Ramos (cell line): Measurements from ENCODE around the gene SRPK2.

Experiments used
- in situ Hi-C: fragments of 300-500 bp; cut with MboI; formaldehyde crosslinking; loops from one replicate; pipeline ENCODE4 v1.14.3; 2022; ENCODE audit warnings: low sequenced_read_pairs; ENCODE audit not compliant: unreplicated experiment

The SRPK2 gene

GRCh38 chr7:105156731-105157130, 232.0 kb downstream of the SRPK2 start:
- in situ Hi-C loops, result no loop called here

GRCh38 chr7:105154084-105154483, 234.6 kb downstream of the SRPK2 start:
- in situ Hi-C loops, result no loop called here

- in situ Hi-C loops, result no loop called here
Observed at GRCh38 chr7:105153531-105153930, 235.2 kb downstream of the SRPK2 start.

GRCh38 chr7:105151152-105151551, 237.6 kb downstream of the SRPK2 start:
- in situ Hi-C loops, result no loop called here

- in situ Hi-C loops, result no loop called here
Observed at GRCh38 chr7:105149827-105150226, 238.9 kb downstream of the SRPK2 start.

GRCh38 chr7:105141068-105141467, 247.7 kb downstream of the SRPK2 start:
- in situ Hi-C loops, result no loop called here

- in situ Hi-C loops, result no loop called here
Observed at GRCh38 chr7:105139381-105139780, 249.3 kb downstream of the SRPK2 start.

- in situ Hi-C loops, result no loop called here
Observed at GRCh38 chr7:105137898-105138297, 250.8 kb downstream of the SRPK2 start.

- in situ Hi-C loops, result no loop called here
Observed at GRCh38 chr7:105136221-105136620, 252.5 kb downstream of the SRPK2 start.

- in situ Hi-C loops, result no loop called here
Observed at GRCh38 chr7:105133986-105134655, 254.6 kb downstream of the SRPK2 start.

GRCh38 chr7:105133358-105133757, 255.4 kb downstream of the SRPK2 start:
- in situ Hi-C loops, result no loop called here

GRCh38 chr7:105132835-105133234, 255.9 kb downstream of the SRPK2 start:
- in situ Hi-C loops, result no loop called here

GRCh38 chr7:105132335-105132734, 256.4 kb downstream of the SRPK2 start:
- in situ Hi-C loops, result no loop called here

- in situ Hi-C loops, result no loop called here
Observed at GRCh38 chr7:105131890-105132289, 256.8 kb downstream of the SRPK2 start.

GRCh38 chr7:105131033-105131656, 257.6 kb downstream of the SRPK2 start:
- in situ Hi-C loops, result no loop called here

GRCh38 chr7:105130580-105130979, 258.1 kb downstream of the SRPK2 start:
- in situ Hi-C loops, result no loop called here

GRCh38 chr7:105130048-105130447, 258.7 kb downstream of the SRPK2 start:
- in situ Hi-C loops, result no loop called here

GRCh38 chr7:105127179-105127578, 261.5 kb downstream of the SRPK2 start:
- in situ Hi-C loops, result no loop called here

GRCh38 chr7:105126436-105126975, 262.2 kb downstream of the SRPK2 start:
- in situ Hi-C loops, result no loop called here

GRCh38 chr7:105125745-105126144, 263.0 kb downstream of the SRPK2 start:
- in situ Hi-C loops, result no loop called here

GRCh38 chr7:105122619-105123018, 266.1 kb downstream of the SRPK2 start:
- in situ Hi-C loops, result no loop called here
